Sigmoid colon (tissue), 7 donors: ENCODE results near the gene ADH1C. TPM values are rescaled to one million over a fixed set of nuclear protein-coding genes. Genes with fewer than 3 reads are reported as not detected.
"Not testable (repeated sequence)": the region's sequence is repeated elsewhere in the genome, so short reads cannot be mapped to it uniquely, and the experiment has no call there.

Experiments
- DNase-seq: peaks from one replicate; pipeline ENCODE4 v3.0.0-alpha.2; 2019
- H3K27ac ChIP-seq, 4 donors: fragments of 200-600 bp; sonication (generic); one replicate each; pipeline ENCODE4 v1.5.1; 2016 to 2019; ENCODE audit warnings: mild to moderate bottlenecking in 1 of 4
- H3K27me3 ChIP-seq, 3 donors: fragments of 200-600 bp; sonication (generic); one replicate each; pipeline ENCODE4 v1.5.1; 2019; ENCODE audit warnings: mild to moderate bottlenecking in 1 of 3
- H3K36me3 ChIP-seq, 4 donors: fragments of 200-600 bp; sonication (generic); one replicate each; pipeline ENCODE4 v1.5.1; 2016 to 2019
- H3K4me1 ChIP-seq, 4 donors: fragments of 200-600 bp; sonication (generic); one replicate each; pipeline ENCODE4 v1.5.1; 2017 to 2019
- H3K4me3 ChIP-seq, 4 donors: fragments of 200-600 bp; sonication (generic); one replicate each; pipeline ENCODE4 v1.5.1; 2017 to 2019; ENCODE audit warnings: mild to moderate bottlenecking in 2 of 4, moderate library complexity in 1 of 4
- H3K9me3 ChIP-seq, 4 donors: fragments of 200-600 bp in 3 of 4; sonication (generic) in 3 of 4; one replicate each; pipeline versions ENCODE4 v1.5.1 to v1.6.1; 2013 to 2019
- EP300 ChIP-seq, 4 donors: sonication (generic); formaldehyde crosslinking; IDR thresholded peaks; one replicate each; pipeline ENCODE4 v1.6.1; 2017; ENCODE audit warnings: antibody characterized with exemption in 4 of 4
- POLR2A ChIP-seq, 2 donors: fragments of 450-650 bp; IDR thresholded peaks; one replicate each; pipeline ENCODE4 v1.6.1; 2016; ENCODE audit warnings: antibody characterized with exemption in 2 of 2, mild to moderate bottlenecking in 2 of 2, moderate library complexity in 2 of 2
- POLR2AphosphoS5 ChIP-seq, 4 donors: sonication (generic); formaldehyde crosslinking; IDR thresholded peaks; one replicate each; pipeline ENCODE4 v1.6.1; 2017; ENCODE audit warnings: antibody characterized with exemption in 4 of 4
- WGBS, 2 donors: extraction: QIAGEN DNeasy Blood & Tissue Kit; methylation state at CpG; one replicate each; pipeline ENCODE4 v1.1.7; 2013; 5-methylcytosine and 5-hydroxymethylcytosine counted together
- intact Hi-C: fragments of 100-400 bp; cut with DNase I; formaldehyde crosslinking; loops from one replicate; pipeline ENCODE4 v1.15.1; 2023
- polyA plus RNA-seq, 3 donors: library from polyadenylated mRNA; stranded (reverse); fragments of 200-250 nt; gene quantifications; one replicate each; pipeline ENCODE4 v1.2.3, GENCODE V29; 2013
- total RNA-seq, 4 donors: library from RNA; depleted of rRNA; stranded (reverse); fragments of >200 nt; gene quantifications; one replicate each; pipeline ENCODE4 v1.1.0, GENCODE V29; 2016
- TF ChIP-seq, protein P1 (sequence below), 4 experiments: fragments of 450-650 bp in 3 of 4; fragments of 200-600 bp in 1 of 4; IDR thresholded peaks; one replicate each; pipeline ENCODE4 v1.5.1; 2016 to 2019; ENCODE audit warnings: antibody characterized with exemption in 4 of 4, mild to moderate bottlenecking in 3 of 4, moderate library complexity in 2 of 4
- donor health status: healthy with polysubstance abuse.
- donor health status: Bipolar disorder and iron deficiency.
- donor health status: healthy.

The ADH1C gene
- total and polyA plus RNA-seq, 7 donors = 2.6 to 311 (median 25.3) TPM

DNA sequence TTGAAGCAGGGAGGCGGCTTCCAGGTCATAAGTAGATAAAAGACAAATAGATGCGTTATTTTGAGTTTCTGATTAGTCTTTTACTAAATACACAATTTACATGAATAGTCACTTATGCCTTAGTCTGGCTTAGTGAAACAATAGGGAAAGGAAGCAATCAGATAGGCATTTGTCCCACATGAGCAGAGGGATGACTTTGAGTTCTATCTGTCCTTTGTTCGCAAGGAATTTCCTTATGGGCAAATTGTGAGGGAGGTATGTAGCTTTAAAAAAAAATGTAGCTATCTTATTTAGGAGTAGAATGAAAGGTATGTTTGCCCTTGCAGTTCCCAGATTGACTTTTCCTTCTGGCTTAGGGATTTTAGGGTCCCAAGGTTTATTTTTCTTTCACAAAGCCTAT lies 26.3 kb upstream of the ADH1C start:
- WGBS, 2 donors = 97% methylated on average over 3 of the region's 3 CpGs
- Histone ChIP-seq H3K27me3 (no peaks in the 10 kb centered on the region), H3K9me3 (no peaks in the 10 kb centered on the region), H3K4me1 (peaks cover 0 to 30% (median 22%) of the 10 kb centered on the region in 4 donors), H3K36me3 (no peaks in the 10 kb centered on the region), H3K4me3 (no peak overlapping the region), H3K27ac (no peak overlapping the region)
- intact Hi-C loops = no loop called here
- DNase-seq = no peak
- TF ChIP-seq EP300 (IDR thresholded peaks at IDR 0.05) = no peak
- TF ChIP-seq, protein P1, sequence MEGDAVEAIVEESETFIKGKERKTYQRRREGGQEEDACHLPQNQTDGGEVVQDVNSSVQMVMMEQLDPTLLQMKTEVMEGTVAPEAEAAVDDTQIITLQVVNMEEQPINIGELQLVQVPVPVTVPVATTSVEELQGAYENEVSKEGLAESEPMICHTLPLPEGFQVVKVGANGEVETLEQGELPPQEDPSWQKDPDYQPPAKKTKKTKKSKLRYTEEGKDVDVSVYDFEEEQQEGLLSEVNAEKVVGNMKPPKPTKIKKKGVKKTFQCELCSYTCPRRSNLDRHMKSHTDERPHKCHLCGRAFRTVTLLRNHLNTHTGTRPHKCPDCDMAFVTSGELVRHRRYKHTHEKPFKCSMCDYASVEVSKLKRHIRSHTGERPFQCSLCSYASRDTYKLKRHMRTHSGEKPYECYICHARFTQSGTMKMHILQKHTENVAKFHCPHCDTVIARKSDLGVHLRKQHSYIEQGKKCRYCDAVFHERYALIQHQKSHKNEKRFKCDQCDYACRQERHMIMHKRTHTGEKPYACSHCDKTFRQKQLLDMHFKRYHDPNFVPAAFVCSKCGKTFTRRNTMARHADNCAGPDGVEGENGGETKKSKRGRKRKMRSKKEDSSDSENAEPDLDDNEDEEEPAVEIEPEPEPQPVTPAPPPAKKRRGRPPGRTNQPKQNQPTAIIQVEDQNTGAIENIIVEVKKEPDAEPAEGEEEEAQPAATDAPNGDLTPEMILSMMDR (IDR thresholded peaks at IDR 0.05) = no peak
- TF ChIP-seq POLR2A (IDR thresholded peaks at IDR 0.05) = no peak
- TF ChIP-seq POLR2AphosphoS5 (IDR thresholded peaks at IDR 0.05) = no peak

- intact Hi-C loops = not testable (repeated sequence)
These were observed 24.8 kb upstream of the ADH1C start for GRCh38 chr4:99377341-99377740.

GRCh38 chr4:99372464-99372863 lies 19.9 kb upstream of the ADH1C start:
- H3K27me3 ChIP-seq, H3K4me3 ChIP-seq, H3K4me1 ChIP-seq, DNase-seq, H3K27ac ChIP-seq, intact Hi-C loops, H3K36me3 ChIP-seq, H3K9me3 ChIP-seq: not testable (repeated sequence)
- 95 to 99% methylated on average over 2 of the region's 2 CpGs for WGBS, 2 donors

More at GRCh38 chr4:99377341-99377740, 24.8 kb upstream of the ADH1C start:
- not testable (repeated sequence) for H3K36me3 ChIP-seq, H3K27me3 ChIP-seq, DNase-seq, H3K27ac ChIP-seq, H3K9me3 ChIP-seq, H3K4me3 ChIP-seq
- 50 to 84% methylated on average over 6 of the region's 6 CpGs for WGBS, 2 donors
- H3K4me1 ChIP-seq = peaks cover 0 to 15% (median 7%) of the 10 kb centered on the region in 4 donors

- DNase-seq, H3K9me3 ChIP-seq, H3K4me3 ChIP-seq, H3K27ac ChIP-seq, H3K27me3 ChIP-seq, intact Hi-C loops, H3K36me3 ChIP-seq, H3K4me1 ChIP-seq: not testable (repeated sequence)
- WGBS, 2 donors = 36 to 68% methylated on average over 2 of the region's 2 CpGs
These were observed 15.3 kb upstream of the ADH1C start for GRCh38 chr4:99367817-99368216.

- no peaks in the 10 kb centered on the region for H3K36me3 ChIP-seq
- H3K9me3 ChIP-seq = no peaks in the 10 kb centered on the region
- intact Hi-C loops = no loop called here
- WGBS, 2 donors = 33 to 38% methylated on average over 1 of the region's 1 CpG
- peaks cover 0 to 13% (median 5%) of the 10 kb centered on the region in 4 donors for H3K4me1 ChIP-seq
- no peak for TF ChIP-seq EP300 (IDR thresholded peaks at IDR 0.05)
- TF ChIP-seq, protein P1 (IDR thresholded peaks at IDR 0.05) = no peak
- TF ChIP-seq POLR2A (IDR thresholded peaks at IDR 0.05) = no peak
- TF ChIP-seq POLR2AphosphoS5 (IDR thresholded peaks at IDR 0.05) = no peak
- DNase-seq = no peak
- no peak overlapping the region for H3K4me3 ChIP-seq
- H3K27ac ChIP-seq = no peak overlapping the region
- H3K27me3 ChIP-seq = no peaks in the 10 kb centered on the region
These were observed 13.9 kb upstream of the ADH1C start for GRCh38 chr4:99366491-99366890.

DNA sequence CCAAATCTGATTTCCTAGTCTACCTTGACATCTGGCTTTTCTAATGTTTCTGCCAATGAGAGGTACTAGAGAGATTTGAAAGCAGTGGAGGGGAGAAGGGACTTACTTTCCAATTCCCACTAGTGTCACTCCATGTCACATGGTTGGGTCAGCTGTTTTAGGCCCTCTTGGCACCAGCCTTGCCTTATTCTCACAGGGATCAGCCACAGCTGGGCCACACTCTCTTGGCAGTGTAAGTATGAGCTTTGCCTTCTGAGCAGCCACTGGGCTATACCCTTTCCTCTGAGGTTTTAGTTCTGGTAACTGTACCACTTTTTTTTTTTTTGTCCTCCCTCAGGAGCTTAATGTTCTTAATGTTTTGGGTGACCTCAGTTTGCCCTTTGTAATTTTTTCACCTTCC lies 10.2 kb upstream of the ADH1C start:
- no peaks in the 10 kb centered on the region for H3K27me3 ChIP-seq
- H3K4me1 ChIP-seq = peaks cover 0 to 23% (median 12%) of the 10 kb centered on the region in 4 donors
- DNase-seq = no peak
- peak overlapping the region in 3 of 4 donors; percentile 11 to 25 (median 16) for H3K27ac ChIP-seq
- TF ChIP-seq, protein P1 (IDR thresholded peaks at IDR 0.05) = no peak
- no peak for TF ChIP-seq POLR2A (IDR thresholded peaks at IDR 0.05)
- TF ChIP-seq POLR2AphosphoS5 (IDR thresholded peaks at IDR 0.05) = no peak
- no peak for TF ChIP-seq EP300 (IDR thresholded peaks at IDR 0.05)
- intact Hi-C loops = no loop called here
- H3K4me3 ChIP-seq = no peak overlapping the region
- no peaks in the 10 kb centered on the region for H3K36me3 ChIP-seq
- no peaks in the 10 kb centered on the region for H3K9me3 ChIP-seq
